ENCODE results near the gene LRRFIP1. TPM values are rescaled to one million over a fixed set of nuclear protein-coding genes. Genes with fewer than 3 reads are reported as not detected.
A peak's percentile ranks its signal among the peaks of the same experiment; 100 is the strongest.

LRRFIP1 gene
- total RNA-seq, 6 experiments from 2014 or later, result 29.4 to 56.3 (median 49.7) TPM

DNA sequence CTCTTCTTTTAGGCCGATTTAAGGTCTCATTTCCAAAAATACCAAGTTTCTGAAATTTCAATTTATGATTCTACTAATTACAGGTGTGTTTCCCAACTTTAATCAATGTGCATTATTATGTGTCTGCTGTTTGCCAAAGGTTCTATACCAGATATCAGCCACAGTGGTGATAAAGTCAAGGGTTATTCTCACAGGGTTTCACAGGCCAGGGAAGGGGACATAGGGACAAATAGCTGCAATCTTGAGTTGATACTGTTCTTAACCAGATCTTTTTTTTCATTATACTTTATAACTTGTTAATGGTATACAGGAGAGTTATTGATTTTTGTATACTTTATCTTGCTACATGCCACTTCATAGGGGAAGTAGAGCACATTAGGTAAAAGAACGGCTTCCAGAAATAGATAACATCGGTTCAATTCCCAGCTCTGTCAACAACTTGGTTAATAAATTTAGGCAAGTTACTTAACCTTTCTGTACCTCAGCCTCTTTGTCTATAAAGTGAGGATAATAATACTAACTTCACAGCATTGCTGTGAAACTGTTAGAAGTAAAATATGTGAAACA, 200.1 kb downstream of the LRRFIP1 start:
- 46% methylated on average over 3 of the region's 3 CpGs for WGBS (ENCODE audit: insufficient coverage, low coverage, low lambda C conversion rate, missing lambda C conversion rate)
- no peaks in the 10 kb centered on the region for H3K9me3 ChIP-seq
- intact Hi-C loops (cut with DNase I), result no loop called here
- H3K27ac ChIP-seq, result no peak overlapping the region
- no peaks in the 10 kb centered on the region for H3K27me3 ChIP-seq
- DNase-seq (no peak), ATAC-seq (peak; percentile 25 to 43 (median 38))
- no peak overlapping the region for H3K4me3 ChIP-seq
- TF ChIP-seq POLR2A (IDR thresholded peaks at IDR 0.05), result no peak
- TF ChIP-seq, protein P1, sequence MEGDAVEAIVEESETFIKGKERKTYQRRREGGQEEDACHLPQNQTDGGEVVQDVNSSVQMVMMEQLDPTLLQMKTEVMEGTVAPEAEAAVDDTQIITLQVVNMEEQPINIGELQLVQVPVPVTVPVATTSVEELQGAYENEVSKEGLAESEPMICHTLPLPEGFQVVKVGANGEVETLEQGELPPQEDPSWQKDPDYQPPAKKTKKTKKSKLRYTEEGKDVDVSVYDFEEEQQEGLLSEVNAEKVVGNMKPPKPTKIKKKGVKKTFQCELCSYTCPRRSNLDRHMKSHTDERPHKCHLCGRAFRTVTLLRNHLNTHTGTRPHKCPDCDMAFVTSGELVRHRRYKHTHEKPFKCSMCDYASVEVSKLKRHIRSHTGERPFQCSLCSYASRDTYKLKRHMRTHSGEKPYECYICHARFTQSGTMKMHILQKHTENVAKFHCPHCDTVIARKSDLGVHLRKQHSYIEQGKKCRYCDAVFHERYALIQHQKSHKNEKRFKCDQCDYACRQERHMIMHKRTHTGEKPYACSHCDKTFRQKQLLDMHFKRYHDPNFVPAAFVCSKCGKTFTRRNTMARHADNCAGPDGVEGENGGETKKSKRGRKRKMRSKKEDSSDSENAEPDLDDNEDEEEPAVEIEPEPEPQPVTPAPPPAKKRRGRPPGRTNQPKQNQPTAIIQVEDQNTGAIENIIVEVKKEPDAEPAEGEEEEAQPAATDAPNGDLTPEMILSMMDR (IDR thresholded peaks at IDR 0.05), result no peak
- H3K4me1 ChIP-seq, result peaks cover 0 to 28% (median 6%) of the 10 kb centered on the region in 4 donors
- H3K36me3 ChIP-seq, result no peaks in the 10 kb centered on the region

Other genes with a start within 250 kb of the LRRFIP1 start
- gene COL6A3, start 213.4 kb upstream of the LRRFIP1 start, total RNA-seq, result 10 to 100 TPM in 3 of 6 experiments, 1 to 10 TPM in 3; 4.5 to 21.1 (median 8.8) TPM
- 10 to 100 TPM; 20.8 to 52.8 (median 35.1) TPM for gene MLPH, start 140.3 kb upstream of the LRRFIP1 start, total RNA-seq
- not detected for gene PRLH, start 61.0 kb upstream of the LRRFIP1 start, total RNA-seq
- 100 to 1,000 TPM in 2 of 6 experiments, 10 to 100 TPM in 4; 57.5 to 129 (median 77.9) TPM for gene RAB17, start 36.9 kb upstream of the LRRFIP1 start, total RNA-seq
- gene RBM44, start 171.2 kb downstream of the LRRFIP1 start, total RNA-seq, result under 1 TPM; 0.07 to 0.92 (median 0.20) TPM
- gene RAMP1, start 232.0 kb downstream of the LRRFIP1 start, total RNA-seq, result 10 to 100 TPM; 10.1 to 75.2 (median 37.5) TPM